IPS DF 19.7 (cell line): ENCODE measurements around the gene APLP1.
"Not testable (repeated sequence)": the region's sequence is repeated elsewhere in the genome, so short reads cannot be mapped to it uniquely, and the experiment has no call there.

Source experiments
- DNase-seq: peaks from one replicate; pipeline ENCODE4 v3.0.0-alpha.2; 2013; ENCODE audit warnings: low read depth, low spot score

APLP1 gene

DNA sequence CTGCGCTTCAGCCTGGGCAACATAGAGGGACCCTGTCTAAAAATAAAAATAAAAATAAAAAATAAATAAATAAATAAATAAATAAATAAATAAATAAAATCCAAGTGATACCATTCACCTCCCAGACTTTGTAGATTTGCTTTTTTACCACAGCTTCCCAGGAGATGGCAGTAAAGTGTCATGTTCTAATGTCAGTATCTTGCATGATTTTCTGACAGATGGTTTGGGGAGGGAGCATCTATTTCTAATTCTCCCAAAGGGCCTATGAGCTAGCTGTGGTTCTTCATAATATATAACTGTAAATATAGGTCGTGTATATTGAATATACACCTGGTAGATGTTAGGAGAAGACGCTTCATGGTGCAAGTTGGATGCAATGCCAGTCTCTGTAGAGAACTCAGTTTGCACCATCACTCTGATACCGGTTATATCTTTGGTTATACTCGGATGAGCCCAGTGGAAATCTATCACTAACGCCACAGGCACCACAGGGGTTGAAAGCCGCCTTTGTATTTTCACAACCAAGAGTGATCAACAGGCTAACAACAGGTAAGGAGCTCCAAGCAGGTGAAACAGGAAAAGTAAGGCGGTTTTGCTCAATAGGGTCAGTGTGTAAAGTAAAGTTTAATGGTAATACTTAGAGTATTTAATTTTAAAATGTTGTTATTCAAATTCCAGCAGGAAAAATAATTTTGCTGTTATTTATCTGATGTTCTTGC, 13.9 kb downstream of the APLP1 start:
- DNase-seq: no peak

DNA sequence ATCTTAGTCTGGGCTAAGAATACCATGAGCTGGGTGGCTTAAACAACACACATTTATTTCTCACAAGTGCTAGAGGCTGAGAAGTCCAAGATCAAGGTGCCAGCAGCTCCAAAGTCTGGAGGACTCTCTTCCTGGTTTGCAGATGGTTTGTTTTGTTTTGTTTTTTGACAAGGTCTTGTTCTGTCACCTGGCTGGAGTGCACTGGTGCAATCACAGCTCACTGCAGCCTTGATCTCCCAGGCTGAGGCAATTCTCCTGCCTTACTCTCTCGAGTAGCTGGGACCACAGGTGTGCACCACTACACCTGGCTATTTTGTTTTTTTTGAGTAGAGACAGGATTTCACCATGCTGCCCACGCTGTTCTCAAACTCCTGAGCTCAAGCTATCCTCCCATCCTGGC, 15.5 kb downstream of the APLP1 start:
- DNase-seq: no peak

DNA sequence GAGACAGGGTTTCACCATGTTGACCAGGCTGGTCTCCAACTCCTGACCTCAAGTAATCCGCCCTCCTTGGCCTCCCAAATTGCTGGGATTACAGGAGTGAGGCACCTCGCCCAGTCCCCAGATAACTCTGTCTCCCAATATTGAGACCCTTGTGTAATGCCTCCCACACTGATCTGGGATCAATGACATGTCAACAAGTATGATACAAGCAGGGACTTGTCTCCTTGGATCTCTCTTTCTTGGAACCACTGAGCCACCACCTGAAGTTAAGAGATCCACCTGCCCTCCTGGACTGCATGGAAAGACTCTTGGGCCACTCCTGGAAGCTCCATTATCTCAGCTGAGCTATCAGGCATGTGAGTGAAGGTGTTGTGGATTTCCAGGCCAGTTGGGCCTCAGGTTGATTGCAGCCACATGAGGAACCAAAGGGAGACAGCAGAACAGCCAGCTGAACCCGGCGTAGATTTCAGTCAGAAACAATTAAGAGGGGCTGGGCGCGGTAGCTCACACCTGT, 16.9 kb downstream of the APLP1 start:
- no peak for DNase-seq

DNA sequence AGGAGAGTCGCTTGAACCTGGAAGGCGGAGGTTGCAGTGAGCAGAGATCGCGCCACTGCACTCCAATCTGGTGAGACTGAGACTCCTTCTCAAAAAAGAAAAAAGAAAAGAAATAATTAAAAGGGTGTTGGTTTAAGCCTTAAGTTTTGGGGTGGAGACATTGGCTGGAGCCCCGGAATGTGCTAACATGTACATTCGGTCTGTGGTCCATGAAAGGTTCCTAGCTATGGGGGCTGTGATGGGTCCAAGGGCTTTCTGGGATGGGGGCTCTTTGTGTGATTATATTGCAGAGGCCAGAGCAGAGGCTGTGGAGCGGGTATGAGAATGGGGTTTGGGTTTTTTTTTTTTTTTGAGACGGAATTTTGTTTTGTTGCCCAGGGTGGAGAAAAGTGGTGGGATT, 17.5 kb downstream of the APLP1 start:
- no peak for DNase-seq

DNA sequence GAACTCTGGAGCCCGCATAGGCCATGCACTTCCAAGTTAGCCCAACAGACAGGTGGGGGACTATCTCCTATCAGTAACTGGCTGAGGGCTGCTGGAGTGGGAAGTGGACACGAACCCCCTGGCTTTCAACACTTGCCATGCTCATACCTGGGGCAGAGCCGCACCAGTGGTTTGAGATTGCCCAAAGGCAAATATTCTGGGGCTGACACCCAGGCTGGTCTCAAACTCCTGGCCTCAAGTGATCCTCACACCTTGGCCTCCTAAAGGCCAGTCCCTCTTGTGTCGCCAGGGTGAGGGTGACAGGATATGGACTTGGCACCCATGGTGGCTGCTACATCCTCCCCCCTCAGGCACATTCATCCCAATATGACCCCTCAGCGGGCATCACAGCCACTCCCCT, 18.8 kb downstream of the APLP1 start:
- DNase-seq: no peak

DNA sequence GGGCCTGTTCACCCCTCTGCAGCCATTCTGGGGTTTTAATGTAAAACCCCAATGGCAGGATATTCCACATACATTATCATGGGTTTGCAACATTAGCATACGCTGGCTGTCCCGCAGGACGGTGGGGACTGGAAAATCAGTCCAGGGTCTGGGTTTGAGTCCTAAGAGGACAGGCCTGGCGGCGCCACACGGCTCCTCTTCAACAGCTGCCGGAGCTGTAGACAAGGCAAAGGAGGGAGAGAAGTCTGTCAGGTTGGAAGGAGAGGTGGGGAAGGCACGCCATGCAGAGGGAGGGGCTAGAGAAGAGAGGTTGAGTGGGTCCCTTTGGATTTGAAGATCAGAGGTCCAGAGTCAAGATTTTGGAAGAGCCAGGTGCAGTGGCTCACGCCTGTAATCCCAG, 20.0 kb downstream of the APLP1 start:
- DNase-seq: no peak

DNA sequence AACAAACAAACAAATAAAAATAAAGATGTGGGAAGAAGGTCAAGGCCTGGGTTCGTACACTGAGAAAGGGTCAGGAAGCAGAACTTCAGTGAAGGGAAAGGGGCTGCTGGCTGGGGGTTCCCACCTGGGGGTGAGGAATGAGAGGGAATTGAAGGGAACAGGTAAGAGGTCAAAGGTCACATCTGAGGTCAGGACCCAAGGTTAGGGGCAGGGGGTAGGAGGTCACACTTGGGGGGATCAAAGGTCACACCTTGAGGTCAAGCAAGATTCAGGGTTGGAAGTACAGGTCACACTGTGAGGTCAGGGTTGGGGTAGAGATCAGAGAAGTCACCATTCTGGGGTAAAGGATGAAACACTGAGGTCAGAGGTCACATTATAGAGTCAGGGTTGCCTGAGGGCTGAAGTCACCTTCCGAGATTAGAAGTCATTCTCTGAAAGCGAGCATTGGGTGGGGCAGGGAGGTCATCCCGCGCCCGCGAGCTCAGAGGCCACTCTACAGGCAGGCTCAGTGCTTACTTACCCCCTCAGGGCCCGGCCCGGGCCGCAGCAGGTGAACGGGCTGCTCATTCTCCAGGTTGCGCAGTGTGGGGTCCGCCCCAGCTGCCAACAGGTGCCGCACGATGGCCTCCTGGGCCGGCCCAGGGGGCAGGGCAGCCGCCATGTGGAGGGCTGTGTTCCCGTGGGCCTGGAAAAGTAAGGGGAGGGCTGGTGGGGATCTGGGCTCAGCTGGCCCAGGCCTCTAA, 21.2 kb downstream of the APLP1 start:
- no peak for DNase-seq

DNA sequence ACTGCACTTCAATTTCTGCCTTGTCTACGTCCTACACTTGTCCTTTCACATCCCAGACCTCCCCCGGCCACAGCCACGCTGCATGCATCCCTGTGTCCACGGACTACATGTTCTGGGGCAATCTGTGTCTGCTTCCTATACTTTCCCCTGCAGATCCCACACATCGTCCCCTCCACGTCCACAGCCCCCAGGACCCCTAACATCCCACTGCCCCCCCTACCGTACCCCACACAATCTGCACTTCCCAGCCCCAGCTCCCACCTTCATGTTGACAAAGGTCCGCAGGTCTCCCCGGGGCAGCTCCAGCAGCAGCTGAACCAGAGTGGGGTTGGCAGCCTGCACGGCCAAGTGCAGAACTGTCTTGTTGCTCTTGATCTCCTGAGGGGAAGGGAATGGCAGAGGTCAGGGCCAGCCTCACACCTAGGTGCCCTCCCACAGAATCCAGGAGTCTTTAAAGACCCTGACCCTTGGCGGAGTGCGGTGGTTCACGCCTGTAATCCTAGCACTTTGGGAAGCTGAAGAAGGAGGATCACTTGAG, 21.8 kb downstream of the APLP1 start:
- no peak for DNase-seq

DNA sequence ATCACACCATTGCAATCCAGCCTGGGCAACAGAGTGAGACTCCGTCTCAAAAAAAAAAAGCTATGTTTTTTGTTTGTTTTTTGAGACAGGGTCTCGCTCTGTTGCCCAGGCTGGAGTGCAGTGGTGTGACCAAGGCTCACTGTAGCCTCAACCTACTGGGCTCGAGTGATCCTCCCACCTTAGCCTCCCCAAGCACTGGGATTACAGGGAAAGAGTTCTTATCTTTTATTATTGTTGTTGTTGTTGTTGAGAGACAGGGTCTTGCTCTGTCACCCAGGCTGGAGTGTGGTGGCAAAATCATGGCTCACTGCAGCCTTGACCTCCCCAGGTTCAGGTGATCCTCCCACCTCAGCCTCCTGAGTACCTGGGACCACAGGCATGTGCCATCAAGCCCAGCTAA, 23.4 kb downstream of the APLP1 start:
- not testable (repeated sequence) for DNase-seq

DNA sequence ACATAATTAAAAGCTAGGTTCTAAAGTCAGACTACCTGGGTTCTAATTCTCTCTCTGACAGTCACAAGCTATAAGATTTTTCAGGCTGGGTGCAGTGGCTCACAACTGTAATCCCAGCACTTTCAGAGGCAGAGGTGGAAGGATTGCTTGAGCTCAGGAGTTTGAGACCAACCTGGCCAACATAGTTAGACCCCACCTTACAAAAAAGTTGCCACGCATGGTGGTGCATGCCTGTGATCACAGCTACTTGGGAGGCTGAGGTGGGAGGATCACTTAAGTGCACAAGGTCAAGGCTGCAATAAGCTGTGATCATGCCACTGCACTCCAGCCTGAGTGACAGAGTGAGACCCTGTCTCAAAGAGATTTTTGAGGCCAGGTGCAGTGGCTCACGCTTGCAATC, 26.0 kb downstream of the APLP1 start:
- no peak for DNase-seq

DNA sequence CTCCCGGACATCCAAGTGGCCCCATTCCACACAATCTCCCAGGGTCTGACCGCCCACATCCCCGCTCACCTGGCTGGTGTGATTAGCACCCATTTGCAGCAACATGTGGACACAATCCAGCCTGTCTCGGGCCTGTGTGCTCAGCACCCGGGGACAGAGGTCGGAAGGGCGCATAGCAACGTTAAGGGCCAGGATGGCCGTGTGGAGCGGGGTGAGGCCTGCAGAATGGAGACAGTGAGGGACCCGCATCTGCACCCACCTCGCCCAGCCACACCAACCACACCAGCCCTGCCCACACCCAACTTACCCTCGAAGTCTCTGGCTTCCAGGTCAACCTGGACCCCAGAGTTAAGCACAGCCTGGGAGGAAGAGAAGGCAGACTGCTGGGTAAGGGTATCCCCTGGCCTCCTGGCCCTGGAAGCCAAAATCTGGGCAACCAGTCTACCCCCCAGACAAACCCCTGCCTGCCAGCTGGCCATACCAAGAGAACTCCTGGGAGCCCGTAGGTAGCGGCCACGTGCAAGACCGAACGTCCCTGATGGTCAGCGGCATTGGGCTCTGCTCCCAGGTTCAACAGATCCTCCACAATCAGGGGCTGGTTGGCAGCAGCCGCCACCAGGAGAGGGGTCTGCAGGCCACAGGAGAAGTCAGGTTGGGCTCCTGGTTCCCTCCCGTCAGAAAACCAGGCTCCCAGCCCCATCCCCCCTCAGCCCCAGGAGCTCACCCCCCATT, 27.7 kb downstream of the APLP1 start:
- no peak for DNase-seq

DNA sequence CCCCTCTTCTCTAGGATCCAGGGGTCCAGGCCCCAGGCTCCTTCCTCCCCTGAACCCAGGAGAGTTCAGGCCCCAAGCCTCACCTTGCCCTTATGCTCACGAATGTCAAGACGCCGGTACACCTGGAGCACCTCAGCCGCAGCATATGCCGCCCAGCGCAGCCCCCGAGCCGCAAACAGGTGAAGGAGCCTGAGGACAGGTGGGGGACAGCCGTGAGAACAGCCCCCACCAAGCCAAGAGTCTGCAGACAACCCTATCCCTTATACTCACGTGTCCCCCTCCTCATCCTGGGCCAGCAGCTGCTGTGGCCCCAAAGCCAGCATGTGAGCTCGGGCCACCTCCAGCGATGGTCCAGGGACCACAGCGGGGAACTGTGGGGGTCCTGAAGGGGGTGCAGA, 28.3 kb downstream of the APLP1 start:
- no peak for DNase-seq

DNA sequence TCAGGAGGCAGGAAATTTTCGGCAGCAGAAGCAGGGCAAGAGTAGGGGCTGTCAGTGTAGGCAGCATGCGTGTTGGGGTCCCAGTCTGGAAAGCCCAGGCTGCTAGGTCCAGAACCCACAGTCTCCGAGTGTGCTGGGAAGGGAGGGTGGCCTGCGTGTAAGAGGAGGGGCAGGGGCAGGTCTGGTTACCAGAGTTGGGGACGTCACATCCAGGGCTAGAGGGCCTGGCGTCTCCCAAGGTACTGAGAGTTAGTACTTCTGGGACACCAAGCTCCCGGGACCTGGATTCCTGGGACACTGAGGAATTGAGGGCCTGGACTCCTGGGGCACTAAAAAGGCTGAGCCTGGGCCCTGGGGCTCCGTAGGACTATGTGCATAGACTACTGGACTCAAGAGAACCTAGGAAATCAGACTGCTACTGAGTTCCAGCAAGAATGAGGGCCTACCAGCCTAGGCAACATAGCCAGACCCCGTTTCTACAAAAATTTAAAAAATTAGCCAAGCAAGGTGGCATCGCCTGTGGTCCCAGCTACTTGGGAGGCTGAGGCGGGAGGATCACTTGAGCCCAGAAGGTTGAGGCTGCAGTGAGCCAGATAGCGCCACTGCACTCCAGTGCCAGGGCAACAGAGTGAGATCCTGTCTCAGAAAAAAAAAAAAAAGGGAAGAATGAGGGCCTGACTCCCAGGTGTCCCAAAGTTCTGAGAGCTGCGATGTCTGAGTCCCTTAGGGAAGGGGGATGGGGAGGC, 29.5 kb downstream of the APLP1 start:
- no peak for DNase-seq

DNA sequence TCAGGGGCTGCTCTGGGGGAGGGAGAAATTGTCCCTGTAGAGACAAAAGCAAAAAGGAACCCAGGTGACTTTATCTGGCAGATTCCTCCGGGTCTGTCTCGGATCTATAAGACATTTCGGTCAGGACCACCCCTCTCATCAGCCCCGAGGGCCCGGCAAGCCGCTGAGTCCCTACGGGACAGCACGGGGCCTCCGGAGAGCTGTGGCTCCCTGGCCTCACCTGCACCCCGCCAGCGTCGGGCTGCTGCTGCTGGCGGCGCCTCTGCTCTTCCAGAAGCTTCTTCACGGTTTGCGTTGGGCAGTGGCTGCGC, 30.1 kb downstream of the APLP1 start:
- no peak for DNase-seq

DNA sequence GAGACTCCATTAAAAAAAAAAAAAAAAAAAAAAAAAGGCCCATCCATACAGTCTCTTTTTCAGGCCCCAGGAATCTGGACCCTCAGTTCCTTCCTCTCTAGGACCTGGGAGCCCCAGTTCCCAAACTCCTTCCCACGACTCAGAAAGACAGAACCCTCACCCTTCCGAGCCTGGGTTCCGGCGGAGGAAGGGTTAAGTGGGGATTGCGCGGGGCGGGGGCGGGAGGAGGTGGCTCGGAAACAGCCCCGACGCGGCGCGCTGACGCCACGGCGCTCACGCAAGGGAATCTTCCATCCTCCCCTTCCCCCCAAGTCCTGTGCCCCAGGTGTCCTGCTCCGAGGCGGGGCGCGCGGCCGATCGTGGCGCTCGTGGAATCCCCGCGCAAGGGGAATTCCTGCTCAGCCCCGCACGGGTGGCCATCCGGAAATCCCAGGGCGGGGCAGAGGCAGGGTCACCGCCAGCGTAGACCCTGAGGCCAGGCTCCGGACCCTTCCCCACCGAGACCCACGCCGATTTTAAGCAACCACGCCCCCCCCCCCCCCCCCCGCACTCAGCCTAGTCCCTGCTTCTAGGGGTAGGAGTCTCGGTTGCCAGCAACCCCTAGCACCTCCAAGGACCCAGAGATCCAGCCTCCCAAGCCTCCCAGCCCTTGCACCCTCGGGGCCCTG, 31.3 kb downstream of the APLP1 start:
- DNase-seq: no peak

DNA sequence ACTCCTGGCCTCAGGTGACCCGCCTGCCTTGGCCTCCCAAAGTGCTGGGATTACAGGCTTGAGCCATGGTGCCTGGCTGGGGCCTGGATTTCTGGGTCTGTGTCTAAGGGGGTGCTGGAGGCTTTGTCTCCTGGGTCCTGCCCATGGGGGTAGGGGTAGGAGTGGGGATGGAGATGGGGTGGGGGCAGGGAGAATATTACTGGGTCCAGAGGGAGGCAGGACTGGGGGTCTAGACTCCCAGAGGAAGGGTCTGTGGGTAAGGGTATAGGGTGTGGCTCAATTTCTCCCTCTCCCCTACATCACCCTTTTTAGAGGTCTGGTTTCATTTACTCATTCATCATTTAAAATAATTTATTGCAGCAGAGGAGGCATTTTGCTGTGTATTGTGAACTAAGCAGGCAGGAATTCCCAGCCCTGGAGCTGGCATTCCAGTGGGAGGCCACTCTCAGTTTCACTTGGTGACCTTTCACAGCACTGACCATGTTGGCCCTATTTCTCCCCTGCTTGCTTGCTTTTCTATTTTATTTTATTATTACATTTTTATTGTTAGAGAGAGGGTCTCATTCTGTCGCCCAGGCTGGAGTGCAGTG, 32.8 kb downstream of the APLP1 start:
- no peak for DNase-seq

DNA sequence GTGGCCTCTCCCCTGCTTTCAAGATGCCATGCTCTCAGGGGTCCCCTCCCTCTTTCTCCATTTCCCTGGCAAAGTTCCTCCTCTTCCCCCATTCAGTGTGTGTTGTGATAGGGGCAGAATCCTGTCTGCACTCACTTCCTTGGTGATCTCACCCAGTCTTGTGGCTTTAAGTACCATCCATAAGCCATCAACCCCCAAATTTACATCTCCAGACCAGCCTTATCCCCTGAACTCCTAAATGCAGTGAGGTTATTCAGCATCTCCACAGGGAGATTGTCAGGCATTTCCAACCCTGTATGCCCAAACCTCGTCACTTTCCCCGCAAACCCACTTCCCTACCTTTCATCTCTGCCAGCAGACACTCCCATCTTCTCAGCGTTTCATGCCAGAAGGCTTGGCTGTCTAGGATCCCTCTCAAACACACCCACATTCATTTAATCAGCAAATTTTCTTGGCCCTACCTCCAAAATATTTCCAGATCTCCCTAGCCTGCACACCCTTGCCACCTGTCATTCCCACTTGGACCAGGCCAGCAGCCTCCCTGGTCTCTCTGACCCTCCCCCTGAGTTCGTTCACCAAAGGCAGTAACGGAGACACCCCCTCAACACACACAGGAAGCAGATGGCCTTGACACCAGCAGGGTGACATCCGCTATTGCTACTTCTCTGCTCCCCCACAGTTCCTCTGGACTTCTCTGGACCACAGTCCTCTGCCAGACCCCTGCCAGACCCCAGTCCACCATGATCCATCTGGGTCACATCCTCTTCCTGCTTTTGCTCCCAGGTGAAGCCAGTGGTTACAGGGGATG, 33.7 kb downstream of the APLP1 start, which contains the start of gene HCST:
HCST (plus strand) TSS at position 676 of the 808 bp plus-strand sequence; CDS start at position 741, 65 bp downstream.
- no peak for DNase-seq

DNA sequence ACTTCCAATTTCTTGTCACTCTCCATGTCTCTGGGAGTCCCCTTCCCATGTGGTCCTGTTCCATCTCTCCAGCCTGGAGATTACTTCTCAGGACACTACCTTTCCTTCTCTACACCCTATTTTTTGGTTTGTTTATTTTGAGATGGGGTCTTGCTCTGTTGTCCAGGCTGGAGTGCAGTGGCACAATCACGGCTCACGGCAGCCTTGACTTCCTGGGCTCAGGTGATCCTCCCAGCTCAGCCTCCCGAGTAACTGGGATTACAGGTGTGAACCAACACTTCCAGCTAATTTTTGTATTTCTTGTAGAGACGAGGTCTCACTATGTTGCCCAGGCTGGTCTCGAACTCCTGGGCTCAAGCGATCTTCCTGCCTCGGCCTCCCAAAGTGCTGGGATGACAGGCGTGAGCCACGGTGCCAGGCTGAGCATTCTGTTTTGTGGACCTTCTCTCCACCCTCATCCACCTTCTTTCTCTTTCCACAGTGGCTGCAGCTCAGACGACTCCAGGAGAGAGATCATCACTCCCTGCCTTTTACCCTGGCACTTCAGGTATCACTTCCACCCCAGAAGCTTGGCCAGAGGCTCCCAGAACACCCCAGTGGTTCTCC, 34.6 kb downstream of the APLP1 start:
- no peak for DNase-seq

DNA sequence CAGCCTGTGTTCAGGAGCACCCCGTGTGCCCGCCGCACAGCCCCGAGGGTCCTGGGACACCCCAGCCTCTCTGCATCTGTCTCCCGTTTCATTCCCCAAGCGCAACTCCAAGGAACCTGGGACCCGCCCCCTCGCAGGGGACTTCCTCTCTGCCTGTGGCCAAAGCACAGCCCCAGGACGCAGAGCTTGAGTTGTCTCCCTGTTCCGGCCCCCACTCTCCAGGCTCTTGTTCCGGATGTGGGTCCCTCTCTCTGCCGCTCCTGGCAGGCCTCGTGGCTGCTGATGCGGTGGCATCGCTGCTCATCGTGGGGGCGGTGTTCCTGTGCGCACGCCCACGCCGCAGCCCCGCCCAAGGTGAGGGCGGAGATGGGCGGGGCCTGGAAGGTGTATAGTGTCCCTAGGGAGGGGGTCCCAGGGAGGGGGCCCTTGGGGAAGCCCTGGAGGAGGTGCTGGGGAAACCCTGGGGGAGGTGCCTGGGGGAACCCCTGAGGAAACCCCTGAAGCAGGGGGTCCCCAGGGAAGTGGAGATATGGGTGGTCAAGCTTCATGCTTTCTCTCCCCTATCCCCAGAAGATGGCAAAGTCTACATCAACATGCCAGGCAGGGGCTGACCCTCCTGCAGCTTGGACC, 35.3 kb downstream of the APLP1 start:
- DNase-seq: peak; percentile 67
